SK-N-MC (cell line): ENCODE data around the gene CPB1.

Source experiments
- EZH2 ChIP-seq: fragments of 200-600 bp; sonication (generic); IDR thresholded peaks from one replicate; pipeline ENCODE4 v1.6.1; 2017; ENCODE audit warnings: antibody characterized with exemption
- POLR2AphosphoS5 ChIP-seq: IDR thresholded peaks from 2 replicates; pipeline ENCODE4 v1.6.1; 2012; ENCODE audit warnings: mild to moderate bottlenecking, low read depth, low read length, borderline replicate concordance

- TF ChIP-seq EZH2 (no peak), POLR2AphosphoS5 (no peak)
Measured at GRCh38 chr3:148791920-148792319, 35.7 kb upstream of the CPB1 start.
